ENCODE data around the gene PPP4R4. TPM values are rescaled to one million over a fixed set of nuclear protein-coding genes. Genes with fewer than 3 reads are reported as not detected.

PPP4R4 gene
- total RNA-seq, 2 donors from 2014 or later: 0.32 to 0.38 TPM

- no peak for DNase-seq (ENCODE audit: low spot score)
- intact Hi-C loops (cut with DNase I): no loop called here
These were observed 147.5 kb downstream of the PPP4R4 start for GRCh38 chr14:94321421-94322271.

- DNase-seq (ENCODE audit: low spot score): no peak
- intact Hi-C loops (cut with DNase I): no loop called here
These were observed 148.8 kb downstream of the PPP4R4 start, which contains the start of gene SERPINA6 for GRCh38 chr14:94322648-94323570. TSS of gene SERPINA6 (minus strand) at chr14:94323336. CDS start at chr14:94314648, 8,688 bp downstream.

GRCh38 chr14:94328196-94328595, 154.1 kb downstream of the PPP4R4 start:
- no peak for DNase-seq (ENCODE audit: low spot score)
- intact Hi-C loops (cut with DNase I): no loop called here

Other genes with a start within 250 kb of the PPP4R4 start
- not detected for gene FAM181A, start 247.0 kb upstream of the PPP4R4 start, total RNA-seq
- 10 to 100 TPM; 60.0 to 66.5 TPM for gene ASB2, start 197.8 kb upstream of the PPP4R4 start, total RNA-seq
- gene CCDC197, start 177.0 kb upstream of the PPP4R4 start, total RNA-seq: not detected
- 1 to 10 TPM in 1 of 2 donors, under 1 TPM in 1; 0.37 to 1.2 TPM for gene OTUB2, start 148.0 kb upstream of the PPP4R4 start, total RNA-seq
- 100 to 1,000 TPM; 166 to 175 TPM for gene DDX24, start 93.1 kb upstream of the PPP4R4 start, total RNA-seq
- gene IFI27L1, start 93.0 kb upstream of the PPP4R4 start, total RNA-seq: 10 to 100 TPM; 11.2 to 21.7 TPM
- gene IFI27, start 63.6 kb upstream of the PPP4R4 start, total RNA-seq: 100 to 1,000 TPM; 122 to 282 TPM
- gene IFI27L2, start 44.7 kb upstream of the PPP4R4 start, total RNA-seq: 10 to 100 TPM; 39.7 to 43.1 TPM
- gene SERPINA10, start 118.9 kb downstream of the PPP4R4 start, total RNA-seq: not detected
- not detected for gene SERPINA6, start 149.0 kb downstream of the PPP4R4 start, total RNA-seq
- not detected for gene SERPINA2, start 192.4 kb downstream of the PPP4R4 start, total RNA-seq
- gene SERPINA1, start 214.3 kb downstream of the PPP4R4 start, total RNA-seq: 10 to 100 TPM; 10.3 to 34.5 TPM

All from posterior vena cava (tissue), 2 donors.